ACC112 (cell line): Measurements from ENCODE around the gene SLC39A7.

Experiments used
- H2AFZ ChIP-seq: fragments of 200-600 bp; sonication (generic); one replicate; pipeline ENCODE4 v1.6.0; 2017; ENCODE audit warnings: antibody characterized with exemption, low read length; ENCODE audit not compliant: unreplicated experiment
- H3K27ac ChIP-seq: fragments of 200-600 bp; sonication (generic); 2 replicates; pipeline ENCODE4 v1.5.1; 2014; ENCODE audit warnings: low read depth, mild to moderate bottlenecking, antibody characterized with exemption, low read length, moderate library complexity
- H3K27me3 ChIP-seq: fragments of 200-600 bp; sonication (generic); 2 replicates; pipeline ENCODE4 v1.6.1; 2014; ENCODE audit warnings: mild to moderate bottlenecking, antibody characterized with exemption, low read length, moderate library complexity, mixed read lengths; ENCODE audit not compliant: insufficient read depth
- H3K36me3 ChIP-seq: fragments of 200-600 bp; sonication (generic); 2 replicates; pipeline ENCODE4 v1.6.1; 2016; ENCODE audit warnings: mild to moderate bottlenecking, antibody characterized with exemption, low read length, moderate library complexity, mixed read lengths; ENCODE audit not compliant: insufficient read depth
- H3K4me1 ChIP-seq: fragments of 200-600 bp; sonication (generic); one replicate; pipeline ENCODE4 v1.6.1; 2016; ENCODE audit warnings: low read length, mixed read lengths; ENCODE audit not compliant: insufficient read depth, unreplicated experiment, control insufficient read depth
- H3K4me3 ChIP-seq: fragments of 200-600 bp; sonication (generic); 2 replicates; pipeline ENCODE4 v1.5.1; 2014; ENCODE audit warnings: mild to moderate bottlenecking, low read depth, low read length
- H3K79me2 ChIP-seq: fragments of 200-600 bp; sonication (generic); one replicate; pipeline ENCODE4 v1.6.0; 2016; ENCODE audit warnings: low read length; ENCODE audit not compliant: control insufficient read depth, unreplicated experiment, insufficient read depth

SLC39A7 gene, protein sequence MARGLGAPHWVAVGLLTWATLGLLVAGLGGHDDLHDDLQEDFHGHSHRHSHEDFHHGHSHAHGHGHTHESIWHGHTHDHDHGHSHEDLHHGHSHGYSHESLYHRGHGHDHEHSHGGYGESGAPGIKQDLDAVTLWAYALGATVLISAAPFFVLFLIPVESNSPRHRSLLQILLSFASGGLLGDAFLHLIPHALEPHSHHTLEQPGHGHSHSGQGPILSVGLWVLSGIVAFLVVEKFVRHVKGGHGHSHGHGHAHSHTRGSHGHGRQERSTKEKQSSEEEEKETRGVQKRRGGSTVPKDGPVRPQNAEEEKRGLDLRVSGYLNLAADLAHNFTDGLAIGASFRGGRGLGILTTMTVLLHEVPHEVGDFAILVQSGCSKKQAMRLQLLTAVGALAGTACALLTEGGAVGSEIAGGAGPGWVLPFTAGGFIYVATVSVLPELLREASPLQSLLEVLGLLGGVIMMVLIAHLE

DNA sequence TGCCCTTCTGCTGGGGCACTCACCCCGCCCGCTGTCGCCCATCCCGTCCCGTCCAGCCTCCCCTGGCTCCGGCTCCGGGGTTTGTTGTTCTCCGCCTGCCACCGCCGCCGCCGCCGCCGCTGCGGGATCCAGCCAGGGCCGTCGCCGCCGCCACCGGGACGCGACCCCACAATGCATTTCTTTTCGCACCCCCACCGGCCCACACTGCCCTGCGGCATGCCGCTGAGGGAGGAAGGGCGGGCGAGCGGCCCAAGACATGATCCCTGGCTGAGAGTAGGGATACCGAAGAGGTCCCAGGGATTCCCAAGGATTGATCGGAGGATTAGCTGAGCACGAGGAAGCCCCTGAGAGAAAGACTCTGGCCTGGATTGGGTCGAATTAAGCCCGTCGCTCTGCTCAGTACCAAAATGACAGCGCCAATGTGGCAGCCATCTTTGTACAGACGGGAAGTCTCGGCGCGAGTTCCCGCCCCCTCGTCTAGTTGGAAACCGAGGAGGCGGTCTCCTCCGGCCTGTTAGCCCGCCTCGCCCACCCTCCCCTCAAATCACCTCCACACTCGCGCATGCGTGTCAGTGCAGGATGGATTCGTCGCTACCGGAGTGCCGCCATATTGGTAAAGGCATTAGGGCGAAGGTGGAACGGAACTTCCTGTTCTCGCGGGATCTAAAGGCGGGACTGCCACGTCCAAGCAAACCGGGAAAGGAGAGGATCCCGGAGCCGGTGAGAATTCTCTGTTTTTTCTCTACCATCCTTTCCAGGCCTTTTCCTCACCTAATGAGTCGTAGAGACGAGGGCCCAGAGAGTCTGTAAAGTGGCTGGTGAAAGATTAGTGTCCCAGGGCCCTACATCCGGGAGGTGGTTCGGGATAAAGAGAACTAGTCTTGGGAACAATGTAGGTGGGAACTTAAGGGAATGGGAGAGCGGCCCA is at the start of gene SLC39A7, which contains the start of gene RXRB:
TSS of gene SLC39A7 (plus strand) at position 649 of the 928 bp plus-strand sequence. CDS start 379 bp downstream, outside the sequence.
TSS of gene RXRB (minus strand) at position 447 of the 928 bp plus-strand sequence. CDS start at position 258, 189 bp downstream.
- Histone ChIP-seq H2AFZ (peak within 1 kb of the TSS; percentile 91), H3K4me1 (peaks cover 44% of the 10 kb centered on the region), H3K27me3 (no peaks in the 10 kb centered on the region), H3K27ac (peak within 1 kb of the TSS; percentile 94), H3K79me2 (peaks cover 47% of the 10 kb centered on the region), H3K36me3 (peaks cover 19% of the 10 kb centered on the region; the same call in 1 of the 2 replicates), H3K4me3 (peak within 1 kb of the TSS; percentile 99)

DNA sequence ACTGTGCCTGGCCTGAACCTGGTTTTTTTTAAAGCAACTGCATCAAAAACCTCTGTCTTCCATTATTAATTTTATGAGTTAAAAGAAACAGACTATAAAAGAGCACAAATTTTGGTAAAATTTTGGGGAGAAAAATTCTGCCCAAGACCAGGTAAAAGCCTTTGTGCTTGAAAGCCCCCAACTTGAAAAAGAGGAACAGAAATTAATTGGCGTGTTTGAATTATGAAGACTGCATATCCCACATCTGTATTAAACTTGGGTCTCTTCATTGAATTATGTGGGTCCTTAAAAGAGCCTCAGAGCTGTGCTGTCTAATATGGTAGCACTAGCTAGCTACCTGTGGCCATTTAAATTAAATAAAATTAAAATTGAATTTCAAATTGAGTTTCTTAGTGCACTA is 49.6 kb upstream of the SLC39A7 start:
- H2AFZ ChIP-seq: no peak overlapping the region

DNA sequence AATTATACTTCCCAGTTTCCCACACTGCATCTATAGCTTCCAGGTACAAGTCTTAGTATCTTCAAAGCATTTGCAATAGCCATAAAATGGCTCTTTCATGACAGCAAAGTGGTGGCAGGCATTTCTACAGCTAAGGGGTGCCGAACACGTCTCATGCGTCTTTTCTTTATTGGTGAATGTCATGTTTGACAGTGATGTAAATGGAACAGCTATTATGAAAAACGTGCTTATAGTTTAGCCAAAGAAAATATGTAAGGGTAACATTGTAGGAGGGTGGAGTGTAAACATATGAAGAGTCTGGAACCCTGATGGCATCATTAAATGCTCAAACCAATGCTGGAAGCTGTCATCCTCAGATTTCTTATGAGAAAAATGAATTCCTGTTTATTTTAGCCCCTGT is 46.3 kb upstream of the SLC39A7 start:
- H3K27me3 ChIP-seq: peaks cover 16% of the 10 kb centered on the region
- no peak overlapping the region for H2AFZ ChIP-seq
- H3K36me3 ChIP-seq: no peaks in the 10 kb centered on the region
- H3K79me2 ChIP-seq: no peaks in the 10 kb centered on the region
- H3K4me3 ChIP-seq: no peak overlapping the region
- no peaks in the 10 kb centered on the region for H3K4me1 ChIP-seq
- H3K27ac ChIP-seq: no peak overlapping the region

More for the DNA sequence above, 49.6 kb upstream of the SLC39A7 start:
- H3K4me3 ChIP-seq: no peak overlapping the region
- H3K4me1 ChIP-seq: peaks cover 3% of the 10 kb centered on the region
- H3K27ac ChIP-seq: no peak overlapping the region
- H3K79me2 ChIP-seq: no peaks in the 10 kb centered on the region
- peaks cover 20% of the 10 kb centered on the region for H3K27me3 ChIP-seq
- no peaks in the 10 kb centered on the region for H3K36me3 ChIP-seq

DNA sequence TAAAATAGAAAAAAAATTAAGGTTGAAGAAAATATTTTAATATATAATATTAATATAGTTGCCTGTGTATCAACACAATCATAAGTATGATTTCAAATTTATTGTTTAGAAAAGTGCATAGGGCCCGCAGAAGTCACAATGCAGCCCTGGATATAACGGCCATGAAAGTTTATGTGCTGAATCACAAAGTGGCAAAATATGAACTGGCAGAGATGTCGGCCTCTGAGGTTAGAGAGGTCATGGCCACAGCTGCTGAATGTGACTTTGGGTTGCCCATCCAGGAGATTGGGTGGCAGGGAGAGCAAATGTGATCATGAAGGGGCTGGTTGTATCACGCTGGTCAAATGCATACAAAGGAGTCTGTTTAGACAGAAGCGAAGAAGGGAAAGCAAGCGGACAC is 44.1 kb upstream of the SLC39A7 start:
- H3K27ac ChIP-seq: no peak overlapping the region
- no peaks in the 10 kb centered on the region for H3K27me3 ChIP-seq
- H2AFZ ChIP-seq: no peak overlapping the region
- H3K4me3 ChIP-seq: no peak overlapping the region
- no peaks in the 10 kb centered on the region for H3K36me3 ChIP-seq
- H3K79me2 ChIP-seq: no peaks in the 10 kb centered on the region
- H3K4me1 ChIP-seq: peaks cover 9% of the 10 kb centered on the region

DNA sequence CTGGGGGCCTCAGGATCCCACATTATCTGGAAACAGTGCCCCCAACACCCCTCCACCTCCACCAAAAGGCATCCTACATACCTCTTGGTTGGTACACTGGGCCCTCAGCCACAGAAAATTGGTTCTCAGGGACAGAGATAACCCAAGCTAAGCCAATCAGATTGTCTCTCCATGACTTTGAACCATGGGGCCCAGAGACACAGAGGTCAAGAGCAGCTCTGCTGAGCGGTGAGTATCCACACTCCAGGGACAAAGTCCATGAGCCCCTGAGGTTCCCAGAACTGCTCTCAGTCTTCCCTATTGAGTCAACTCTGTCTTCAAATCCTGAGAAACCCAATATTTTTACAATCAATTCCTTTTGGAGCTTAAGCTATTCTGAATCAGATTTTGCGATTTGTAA is 43.7 kb upstream of the SLC39A7 start:
- no peaks in the 10 kb centered on the region for H3K36me3 ChIP-seq
- H3K4me1 ChIP-seq: peaks cover 12% of the 10 kb centered on the region
- no peaks in the 10 kb centered on the region for H3K79me2 ChIP-seq
- H3K4me3 ChIP-seq: no peak overlapping the region
- H3K27ac ChIP-seq: no peak overlapping the region
- H2AFZ ChIP-seq: no peak overlapping the region
- no peaks in the 10 kb centered on the region for H3K27me3 ChIP-seq

DNA sequence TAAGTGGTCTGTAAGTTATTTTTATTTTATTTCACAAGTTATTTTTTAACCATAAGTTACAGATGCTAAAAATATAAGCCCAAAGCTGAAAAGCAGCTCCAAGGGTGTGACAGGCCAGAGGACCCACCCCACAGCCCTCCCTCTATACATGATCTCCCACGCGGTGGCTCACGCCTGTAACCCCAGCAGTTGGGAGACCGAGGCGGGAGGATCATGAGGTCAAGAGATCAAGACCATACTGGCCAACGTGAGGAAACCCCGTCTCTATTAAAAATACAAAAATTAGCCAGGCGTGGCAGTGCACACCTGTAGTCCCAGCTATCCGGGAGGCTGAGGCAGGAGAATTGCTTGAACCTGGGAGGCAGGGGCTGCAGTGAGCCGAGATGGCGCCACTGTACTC is 40.6 kb upstream of the SLC39A7 start:
- no peaks in the 10 kb centered on the region for H3K27me3 ChIP-seq
- H3K36me3 ChIP-seq: no peaks in the 10 kb centered on the region
- H2AFZ ChIP-seq: no peak overlapping the region
- H3K79me2 ChIP-seq: no peaks in the 10 kb centered on the region
- H3K4me1 ChIP-seq: peaks cover 16% of the 10 kb centered on the region
- H3K4me3 ChIP-seq: no peak overlapping the region
- H3K27ac ChIP-seq: 0 out of 2 replicates have a peak overlapping the region, but pooled peaks have one; percentile 66

DNA sequence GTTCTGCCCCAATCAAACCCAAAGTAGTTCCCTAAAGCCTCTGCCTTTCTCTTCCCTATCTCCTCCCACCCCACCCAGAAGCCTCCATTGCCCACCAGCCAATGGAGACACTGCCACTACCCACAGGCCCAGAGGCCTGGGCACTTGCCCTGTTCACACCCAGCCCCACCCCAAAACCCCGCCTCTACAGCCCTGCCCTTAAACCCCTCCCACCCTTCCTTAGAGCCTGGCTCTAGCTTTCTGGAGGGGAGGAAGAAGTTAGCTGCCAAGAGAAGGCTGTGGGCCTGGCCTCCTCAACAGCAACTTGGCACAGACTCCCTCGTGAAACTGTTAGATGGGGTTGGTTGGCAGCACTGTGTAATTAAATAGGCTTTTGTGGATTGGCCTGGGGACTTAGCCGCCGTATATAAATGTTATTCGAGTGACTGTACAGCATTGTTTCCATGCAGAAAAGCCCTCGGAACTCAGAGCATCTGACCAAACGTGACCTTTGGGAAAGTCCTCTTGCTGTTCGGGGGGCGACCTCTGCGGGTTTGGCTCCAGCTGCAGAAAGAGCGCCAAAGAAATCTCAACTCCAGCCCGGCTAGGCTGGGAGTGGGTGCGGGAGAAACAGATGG is 39.8 kb upstream of the SLC39A7 start:
- no peaks in the 10 kb centered on the region for H3K27me3 ChIP-seq
- H2AFZ ChIP-seq: no peak overlapping the region
- H3K36me3 ChIP-seq: no peaks in the 10 kb centered on the region
- peaks cover 16% of the 10 kb centered on the region for H3K4me1 ChIP-seq
- peak overlapping the region; percentile 77 for H3K4me3 ChIP-seq
- no peaks in the 10 kb centered on the region for H3K79me2 ChIP-seq
- peak overlapping the region; percentile 66 for H3K27ac ChIP-seq

DNA sequence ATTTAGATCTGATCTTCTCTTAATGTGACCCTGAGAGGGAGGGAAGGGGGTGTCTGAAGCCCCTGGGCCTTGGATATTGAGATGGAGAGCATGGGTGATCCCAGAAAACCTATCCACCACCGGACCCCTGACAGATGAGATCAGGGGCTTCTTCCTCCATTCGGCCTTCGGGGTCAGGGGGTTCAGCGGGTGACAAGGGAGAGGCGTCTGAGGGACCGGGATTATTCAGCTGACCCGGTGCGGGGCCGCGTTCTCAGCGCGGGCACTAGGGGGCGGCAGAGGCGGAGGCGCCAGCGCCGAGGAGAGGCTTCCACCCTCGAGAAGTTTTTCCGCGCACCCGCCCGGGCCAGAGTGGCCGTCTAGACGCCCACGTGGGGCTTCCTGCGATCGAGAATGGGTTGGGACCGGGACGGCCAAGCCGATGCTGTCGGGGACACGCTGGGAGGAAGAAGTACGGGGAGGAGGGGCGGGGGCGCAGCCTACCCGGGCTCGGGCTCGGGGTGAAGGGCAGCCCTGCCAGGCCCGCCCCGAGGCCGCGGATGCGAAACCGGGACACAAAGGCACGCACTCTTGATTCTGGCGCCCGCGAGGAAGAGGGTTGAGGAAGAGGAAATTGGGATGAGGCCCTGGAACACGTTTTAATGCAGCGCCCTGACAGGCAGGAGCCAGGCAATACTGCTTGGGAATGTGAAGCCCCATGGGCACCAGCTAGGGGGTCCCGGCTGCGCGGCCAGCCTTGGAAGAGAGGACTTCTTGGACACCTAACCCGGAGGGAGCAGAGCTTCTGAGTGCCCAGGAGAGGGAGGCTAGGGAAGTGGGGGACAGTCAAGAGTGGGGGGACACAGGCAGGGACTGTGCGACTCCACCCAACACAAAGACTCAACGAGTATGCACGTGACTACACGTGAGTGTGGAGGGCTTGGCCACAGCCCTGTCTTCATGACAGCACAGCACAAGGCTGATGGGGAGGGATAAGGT is 39.0 kb upstream of the SLC39A7 start:
- Histone ChIP-seq H3K27me3 (no peaks in the 10 kb centered on the region), H3K27ac (peak overlapping the region; percentile 66), H3K79me2 (no peaks in the 10 kb centered on the region), H3K36me3 (no peaks in the 10 kb centered on the region), H2AFZ (peak overlapping the region; percentile 26), H3K4me1 (peaks cover 16% of the 10 kb centered on the region), H3K4me3 (peak overlapping the region; percentile 77)

DNA sequence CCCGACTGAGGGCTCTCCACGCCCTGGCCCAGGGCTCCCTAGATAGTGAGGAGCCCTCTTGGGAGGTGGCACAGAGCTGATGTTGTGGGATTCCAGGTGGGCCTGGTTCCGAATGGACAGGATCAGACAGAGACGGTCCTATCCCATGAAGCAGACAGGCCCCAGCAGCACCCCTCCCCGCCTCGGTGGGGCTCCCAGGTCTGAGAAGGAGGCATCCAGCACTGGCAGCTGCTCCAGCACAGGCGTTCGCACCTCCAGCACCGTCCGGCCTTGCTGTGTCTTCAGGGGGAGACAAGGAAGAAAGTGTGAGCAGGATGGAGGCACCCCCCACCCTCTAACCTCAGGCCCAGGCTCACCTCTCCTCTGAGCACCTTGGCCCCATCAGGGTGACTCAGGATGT is 37.1 kb upstream of the SLC39A7 start:
- no peak overlapping the region for H2AFZ ChIP-seq
- H3K36me3 ChIP-seq: no peaks in the 10 kb centered on the region
- H3K4me3 ChIP-seq: no peak overlapping the region
- peaks cover 16% of the 10 kb centered on the region for H3K4me1 ChIP-seq
- H3K27ac ChIP-seq: no peak overlapping the region
- H3K27me3 ChIP-seq: no peaks in the 10 kb centered on the region
- no peaks in the 10 kb centered on the region for H3K79me2 ChIP-seq
